Fibroblast of skin of abdomen (primary cell): ENCODE data around the gene RGS14.
"Not testable (repeated sequence)": the region's sequence is repeated elsewhere in the genome, so short reads cannot be mapped to it uniquely, and the experiment has no call there.

Experiments used
- DNase-seq: peaks from one replicate; pipeline ENCODE4 v3.0.0-alpha.2; 2013

Gene RGS14

DNA sequence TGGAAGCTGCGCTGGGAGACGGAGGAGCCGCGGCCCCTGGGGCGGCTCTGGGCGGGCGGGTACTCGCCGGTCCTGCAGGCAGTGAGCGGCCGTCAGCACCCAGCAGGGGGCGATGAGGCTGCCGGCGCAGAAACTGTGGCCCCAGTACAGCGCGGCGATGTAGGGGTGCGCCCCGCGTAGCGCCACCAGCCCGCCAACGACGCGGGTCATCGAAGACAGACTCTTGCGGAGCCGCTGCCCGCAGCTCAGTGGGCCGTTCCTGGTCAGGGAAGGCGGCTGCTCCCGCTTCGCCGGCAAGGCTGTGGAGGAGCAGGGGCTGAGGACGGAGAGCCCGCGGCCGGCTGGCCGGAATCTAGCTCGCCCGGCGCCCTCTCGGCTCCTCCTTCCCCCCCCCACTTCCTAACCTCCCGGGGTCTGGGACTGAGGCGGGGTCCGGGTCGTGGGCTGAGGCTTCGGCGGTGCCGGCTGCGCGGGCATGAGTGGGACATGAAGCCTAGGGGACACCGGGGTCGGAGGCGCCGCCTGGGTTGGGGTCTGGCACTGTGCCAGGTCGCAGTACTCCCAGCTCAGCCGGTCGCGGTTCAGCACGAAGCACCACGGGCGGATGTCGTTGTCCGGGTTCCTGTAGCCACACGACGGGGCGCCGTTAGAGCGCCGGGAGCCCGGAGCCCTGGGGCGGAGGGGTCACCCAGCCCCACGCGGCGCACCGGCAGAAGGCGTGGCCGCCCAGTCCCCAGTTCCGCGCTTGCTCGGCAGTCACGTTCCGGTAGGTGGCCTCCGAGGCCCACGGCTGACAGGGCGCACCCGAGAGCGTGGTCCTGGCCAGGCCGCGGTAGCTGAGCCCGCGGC, 46.3 kb downstream of the RGS14 start:
- DNase-seq, result peak; percentile 72

DNA sequence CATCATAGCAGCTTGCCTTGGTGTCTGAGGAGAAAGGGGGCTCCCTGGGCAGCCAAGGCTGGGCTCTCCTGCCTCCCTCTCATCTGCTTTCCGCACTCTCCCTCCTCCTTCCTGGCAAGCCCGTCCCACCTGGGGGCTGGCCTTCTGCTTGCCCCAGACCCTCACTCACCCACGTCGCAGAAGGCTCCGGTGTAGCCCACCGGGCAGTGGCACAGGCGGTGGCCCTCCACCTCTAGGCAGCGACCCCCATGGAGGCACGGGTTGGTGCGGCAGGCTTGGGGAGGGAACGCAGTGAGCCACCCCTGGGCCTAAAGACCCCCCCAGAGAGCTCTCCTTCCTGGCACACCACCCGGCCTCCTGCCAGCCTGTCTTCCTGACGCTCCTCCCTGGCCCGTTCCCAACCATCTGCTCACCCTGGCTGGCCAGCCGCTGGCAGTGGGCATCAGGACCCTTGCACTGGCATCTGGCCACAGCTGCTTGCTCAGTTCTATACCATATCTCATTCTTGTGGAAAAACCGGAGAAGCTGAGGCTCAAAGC, 47.0 kb downstream of the RGS14 start:
- DNase-seq, result no peak

DNA sequence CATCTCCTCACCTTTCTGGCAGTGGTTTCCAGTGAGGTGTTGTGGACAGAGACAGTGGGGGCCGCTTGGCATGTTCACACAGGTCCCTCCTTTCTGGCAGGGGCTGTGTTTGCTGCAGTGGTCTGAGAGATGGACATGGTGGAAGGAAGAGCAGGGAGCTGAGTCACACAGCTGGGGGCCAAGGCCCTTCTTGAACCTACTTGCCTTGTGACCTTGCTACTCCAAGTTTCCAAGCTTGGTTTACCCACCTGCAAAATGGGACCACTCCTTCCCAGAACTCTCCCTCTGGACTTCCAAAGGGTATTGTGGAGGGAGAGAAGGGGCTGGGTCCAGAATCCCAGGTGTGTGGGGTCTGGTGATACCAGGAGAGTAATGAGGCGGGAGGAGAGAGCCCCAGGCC, 47.6 kb downstream of the RGS14 start:
- DNase-seq, result no peak

DNA sequence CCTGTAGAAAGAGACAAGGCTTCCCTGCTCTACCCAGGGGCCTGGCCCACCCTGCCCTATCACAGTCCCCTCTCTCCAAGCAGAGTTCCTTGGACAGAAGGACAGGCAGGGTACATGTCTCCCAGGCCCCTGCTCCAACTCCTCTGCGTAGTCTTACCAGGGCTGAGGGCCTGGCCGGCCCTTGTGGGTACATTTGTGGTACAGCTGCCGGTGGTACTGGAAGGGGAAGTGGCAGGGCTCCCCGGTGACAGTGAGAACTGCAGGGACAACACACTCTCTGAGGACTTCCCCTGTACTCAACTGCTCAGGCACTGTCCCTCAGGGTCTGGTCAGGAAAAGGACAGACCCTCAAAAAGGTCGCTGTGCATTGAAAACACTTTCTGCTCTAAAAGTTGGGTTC, 48.1 kb downstream of the RGS14 start:
- no peak for DNase-seq

DNA sequence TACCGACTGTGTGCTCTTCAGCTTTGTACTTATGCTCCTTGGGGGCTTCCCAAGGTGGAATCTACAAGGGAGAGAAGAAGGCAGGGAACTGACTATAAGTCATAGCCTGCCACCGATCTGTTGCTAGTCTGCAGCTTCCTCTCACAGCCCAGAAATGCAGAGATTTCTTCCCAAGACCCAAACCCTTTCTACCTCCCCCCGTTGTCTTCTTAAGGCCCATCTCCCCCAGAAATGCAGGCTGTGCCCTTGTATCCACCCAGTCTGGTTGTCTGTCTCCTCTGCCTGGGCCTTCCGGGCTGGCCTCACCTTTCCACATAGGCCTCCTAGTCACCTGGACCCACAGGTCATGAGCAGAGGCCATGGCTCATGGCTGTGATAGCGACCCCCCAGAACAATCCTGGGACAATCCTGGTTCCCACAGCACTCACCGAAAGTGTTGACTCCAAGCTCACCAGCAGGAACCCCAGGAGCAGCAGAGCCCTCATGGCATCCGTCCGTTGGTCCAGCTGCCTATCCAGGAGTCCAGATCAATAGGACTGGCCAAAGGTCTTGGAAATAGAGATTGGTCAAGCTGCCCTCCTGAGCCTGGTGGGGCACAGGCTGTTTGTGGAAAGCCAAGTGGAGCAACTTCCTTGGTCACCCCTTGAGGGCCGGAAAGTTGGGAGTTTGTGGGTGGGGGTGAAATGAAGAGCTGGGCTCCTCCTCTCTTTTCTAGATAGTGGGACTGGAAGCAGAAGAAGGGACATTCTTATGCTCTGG, 51.5 kb downstream of the RGS14 start, which contains the start of gene F12:
TSS of gene F12 (minus strand) at position 522 of the 759 bp plus-strand sequence. CDS start at position 485, 37 bp downstream.
- no peak for DNase-seq

DNA sequence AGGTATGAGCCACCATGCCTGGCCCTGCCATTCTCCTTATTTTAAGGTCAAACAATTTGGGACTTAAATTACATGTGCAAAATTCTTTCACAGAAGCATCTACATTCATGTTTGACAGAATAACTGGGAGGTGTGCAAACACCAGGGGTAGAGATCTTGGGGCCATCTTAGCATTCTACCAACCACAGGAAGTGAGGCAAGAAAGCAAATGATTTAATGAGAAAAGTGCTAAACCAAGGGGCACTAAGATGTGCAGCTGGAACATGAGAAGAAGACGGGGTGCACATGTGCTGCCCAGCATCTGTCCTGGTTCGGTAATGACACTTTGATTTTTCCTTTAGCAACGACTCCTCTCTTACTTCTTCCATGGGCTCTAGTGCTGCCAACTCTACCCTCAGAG, 52.9 kb downstream of the RGS14 start:
- no peak for DNase-seq

DNA sequence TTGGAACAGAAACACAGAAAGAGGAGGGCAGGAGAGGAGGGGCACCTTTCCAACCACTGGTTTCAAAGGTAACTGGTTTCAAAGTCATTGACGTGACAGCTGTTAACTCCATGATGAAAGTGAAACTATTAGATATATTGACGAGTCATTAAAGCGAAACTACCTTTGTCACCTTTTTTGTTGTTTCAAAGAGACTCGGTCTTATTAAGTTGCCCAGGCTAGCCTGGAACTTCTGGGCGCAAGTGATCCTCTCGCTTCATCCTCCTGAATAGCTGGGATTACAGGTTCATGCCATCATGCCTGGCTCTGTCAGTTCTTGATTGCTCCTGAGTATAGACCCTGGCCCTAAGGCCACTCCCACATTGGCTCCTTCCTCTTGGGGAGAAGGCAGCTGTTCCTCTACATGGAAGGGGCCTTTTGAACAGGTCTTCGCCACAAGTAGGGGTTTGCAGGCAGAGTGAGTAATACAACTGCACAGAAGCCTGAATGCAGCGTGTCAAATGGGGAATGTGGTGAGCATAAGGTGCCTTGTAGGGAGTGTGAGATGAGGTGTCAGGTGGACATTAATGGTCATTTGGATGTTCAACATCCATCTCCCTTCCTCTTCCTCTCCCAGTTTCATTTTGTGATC, 55.0 kb downstream of the RGS14 start:
- DNase-seq, result no peak

DNA sequence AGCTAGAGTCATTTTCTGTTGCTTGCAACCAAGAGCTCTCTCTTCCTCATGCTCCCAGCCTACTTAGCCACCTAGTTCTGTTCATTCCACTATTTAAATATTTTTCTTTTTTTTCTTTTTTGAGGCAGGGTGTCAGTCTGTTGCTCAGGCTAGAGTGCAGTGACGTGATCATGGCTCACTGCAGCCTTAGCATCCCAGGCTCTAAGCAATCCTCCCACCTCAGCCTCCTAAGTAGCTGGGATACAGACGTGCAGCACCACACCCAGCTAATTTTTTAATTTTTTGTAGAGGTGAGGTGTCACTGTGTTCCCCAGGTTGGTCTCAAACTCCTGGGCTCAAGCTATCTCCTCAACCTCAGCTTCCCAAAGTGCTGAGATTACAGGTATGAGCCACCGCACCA, 56.8 kb downstream of the RGS14 start:
- no peak for DNase-seq

DNA sequence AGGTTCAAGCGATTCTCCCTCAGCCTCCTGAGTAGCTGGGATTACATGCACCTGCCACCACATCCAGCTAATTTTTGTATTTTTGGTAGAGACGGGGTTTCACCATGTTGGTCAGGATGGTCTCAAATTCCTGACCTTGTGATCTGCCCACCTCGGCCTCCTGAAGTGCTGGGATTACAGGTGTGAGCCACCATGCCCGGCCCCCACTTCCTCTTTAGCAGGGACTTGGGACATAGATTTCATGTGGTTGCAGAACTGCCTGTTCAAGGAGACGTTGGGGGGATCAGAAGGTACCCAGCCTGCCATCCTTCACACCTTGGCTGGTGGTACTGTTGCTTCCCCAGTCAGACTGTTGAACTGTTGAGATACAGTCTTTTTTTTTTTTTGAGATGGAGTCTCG, 59.4 kb downstream of the RGS14 start:
- not testable (repeated sequence) for DNase-seq

DNA sequence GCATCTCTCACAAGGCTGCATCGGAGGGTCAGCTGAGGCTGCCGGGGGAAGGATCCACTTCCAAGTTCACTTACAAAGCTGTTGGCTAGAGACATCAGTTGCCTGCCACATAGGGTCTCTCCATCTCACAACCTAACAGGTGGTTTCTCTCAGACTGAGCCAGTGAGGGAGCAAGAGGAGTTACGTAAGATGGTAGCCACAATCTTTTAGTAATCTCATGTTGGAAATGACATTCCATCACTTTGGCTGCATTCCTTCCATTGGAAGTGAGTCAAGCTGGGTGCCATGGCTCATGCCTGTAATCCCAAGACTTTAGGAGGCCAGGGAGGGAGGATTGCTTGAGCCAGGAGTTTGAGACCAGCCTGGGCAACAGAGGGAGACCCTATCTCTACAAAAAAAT, 61.3 kb downstream of the RGS14 start:
- DNase-seq, result peak; percentile 70

DNA sequence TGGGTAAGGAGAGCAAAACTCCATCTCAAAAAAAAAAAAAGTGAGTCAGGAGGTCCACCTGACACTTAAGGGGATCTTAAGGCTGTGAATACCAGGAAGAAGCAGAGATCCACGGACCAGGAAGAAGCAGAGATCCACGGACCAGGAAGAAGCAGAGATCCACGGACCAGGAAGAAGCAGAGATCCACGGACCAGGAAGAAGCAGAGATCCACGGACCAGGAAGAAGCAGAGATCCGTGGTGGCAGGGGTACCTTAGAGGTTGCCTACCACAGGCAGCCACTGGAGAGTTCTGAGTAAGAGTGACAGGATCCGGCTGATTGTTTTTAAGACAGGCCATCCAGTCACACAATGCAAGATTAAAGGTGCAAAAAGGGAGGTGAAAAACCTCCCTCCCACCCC, 62.7 kb downstream of the RGS14 start:
- DNase-seq, result not testable (repeated sequence)

DNA sequence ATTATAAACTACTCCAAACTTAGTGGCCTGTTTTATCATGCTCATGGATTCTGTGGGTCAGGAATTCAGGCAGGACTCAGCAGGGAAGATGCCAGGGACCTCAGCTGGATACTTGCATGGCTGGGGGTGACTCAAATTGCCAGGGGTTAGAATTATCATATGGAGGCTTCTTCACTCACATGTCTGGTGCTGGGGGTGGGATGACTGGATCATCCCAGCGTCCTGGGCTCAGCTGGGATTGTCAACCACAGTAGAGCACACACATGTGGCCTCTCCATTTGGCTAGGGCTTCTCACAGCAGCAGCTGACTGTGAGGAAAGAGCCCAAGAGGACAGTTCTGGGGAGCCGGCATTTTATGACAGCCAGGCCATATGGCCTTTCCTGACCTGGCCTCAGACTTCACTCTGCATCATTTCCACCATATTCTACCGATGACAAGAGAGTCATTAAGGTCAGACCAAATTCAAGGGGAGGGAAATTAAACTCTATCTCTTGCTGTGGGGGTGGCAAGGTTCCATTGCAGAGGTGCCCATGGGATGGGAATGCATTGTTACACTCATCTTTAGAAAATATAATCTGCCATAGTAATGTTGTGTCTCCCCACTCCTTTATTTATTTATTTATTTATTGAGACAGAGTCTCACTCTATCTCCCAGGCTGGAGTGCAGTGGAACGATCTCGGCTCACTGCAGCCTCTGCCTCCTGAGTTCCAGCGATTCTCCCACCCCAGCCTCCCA, 63.5 kb downstream of the RGS14 start:
- DNase-seq, result no peak
